ENCODE results near the gene PCIF1.
"Not testable (repeated sequence)": the region's sequence is repeated elsewhere in the genome, so short reads cannot be mapped to it uniquely, and the experiment has no call there.

The PCIF1 gene

GRCh38 chr20:45934586-45935415 is at the start of gene PCIF1:
Gene PCIF1 (plus strand): TSS chr20:45934683. CDS start chr20:45939000, 4,317 bp downstream.
- peak; percentile 95 for DNase-seq

GRCh38 chr20:45886590-45887345 is 47.7 kb upstream of the PCIF1 start:
- no peak for DNase-seq

GRCh38 chr20:45887346-45887715 is 47.2 kb upstream of the PCIF1 start, which contains the start of gene SPATA25:
Gene SPATA25 (minus strand): TSS chr20:45887622. CDS start chr20:45887590, 32 bp downstream.
- no peak for DNase-seq

GRCh38 chr20:45888681-45889080 is 45.8 kb upstream of the PCIF1 start:
- no peak for DNase-seq

- DNase-seq = peak; percentile 51
Observed at GRCh38 chr20:45890077-45890984, 44.2 kb upstream of the PCIF1 start.

GRCh38 chr20:45890985-45891983 is 43.2 kb upstream of the PCIF1 start, which contains the start of the genes CTSA and NEURL2:
Gene CTSA (plus strand): TSS chr20:45891335. CDS start chr20:45891569, 234 bp downstream.
Gene NEURL2 (minus strand): TSS chr20:45891208. CDS start chr20:45890991, 217 bp downstream.
- peak; percentile 72 for DNase-seq

GRCh38 chr20:45892049-45892825 is 42.2 kb upstream of the PCIF1 start:
- no peak for DNase-seq

- no peak for DNase-seq
Observed at GRCh38 chr20:45892828-45893500, 41.5 kb upstream of the PCIF1 start.

- DNase-seq = no peak
Observed at GRCh38 chr20:45893831-45894230, 40.7 kb upstream of the PCIF1 start.

- no peak for DNase-seq
Observed at GRCh38 chr20:45894797-45895196, 39.7 kb upstream of the PCIF1 start.

GRCh38 chr20:45896641-45897161 is 37.8 kb upstream of the PCIF1 start:
- no peak for DNase-seq

GRCh38 chr20:45897289-45897688 is 37.2 kb upstream of the PCIF1 start:
- no peak for DNase-seq

- no peak for DNase-seq
Observed at GRCh38 chr20:45897692-45898091, 36.8 kb upstream of the PCIF1 start.

GRCh38 chr20:45898285-45898684 is 36.2 kb upstream of the PCIF1 start:
- DNase-seq = no peak

- DNase-seq = no peak
Observed at GRCh38 chr20:45899046-45899835, 35.2 kb upstream of the PCIF1 start.

GRCh38 chr20:45901332-45901731 is 33.2 kb upstream of the PCIF1 start:
- DNase-seq = not testable (repeated sequence)

- no peak for DNase-seq
Observed at GRCh38 chr20:45902199-45902701, 32.2 kb upstream of the PCIF1 start.
